Parathyroid adenoma (tissue), 2 donors: Measurements from ENCODE around the gene TNFSF18.
"Not testable (repeated sequence)": the region's sequence is repeated elsewhere in the genome, so short reads cannot be mapped to it uniquely, and the experiment has no call there.

Experiments used
- H2AFZ ChIP-seq: fragments of 300-600 bp; sonication (generic); one replicate; pipeline ENCODE4 v1.7.0; 2017; ENCODE audit warnings: antibody characterized with exemption, mild to moderate bottlenecking
- H3K27ac ChIP-seq: fragments of 300-600 bp; sonication (generic); one replicate; pipeline ENCODE4 v1.7.0; 2017
- H3K27me3 ChIP-seq: fragments of 300-600 bp; sonication (generic); one replicate; pipeline ENCODE4 v1.7.0; 2017; ENCODE audit warnings: low read length; ENCODE audit not compliant: control insufficient read depth, insufficient read depth
- H3K36me3 ChIP-seq: fragments of 300-600 bp; sonication (generic); one replicate; pipeline ENCODE4 v1.7.0; 2017; ENCODE audit warnings: low read length; ENCODE audit not compliant: control insufficient read depth, insufficient read depth
- H3K4me1 ChIP-seq: fragments of 300-600 bp; sonication (generic); one replicate; pipeline ENCODE4 v1.7.0; 2017; ENCODE audit warnings: control low read depth
- H3K4me2 ChIP-seq: fragments of 300-600 bp; sonication (generic); one replicate; pipeline ENCODE4 v1.7.0; 2017; ENCODE audit warnings: low read length
- H3K4me3 ChIP-seq: fragments of 300-600 bp; sonication (generic); one replicate; pipeline ENCODE4 v1.7.0; 2017; ENCODE audit warnings: low read depth, low read length
- H3K79me2 ChIP-seq: fragments of 300-600 bp; sonication (generic); one replicate; pipeline ENCODE4 v1.7.0; 2017; ENCODE audit warnings: control low read depth
- H3K9ac ChIP-seq: fragments of 300-600 bp; sonication (generic); one replicate; pipeline ENCODE4 v1.7.0; 2017; ENCODE audit warnings: mild to moderate bottlenecking
- H3K9me3 ChIP-seq: fragments of 300-600 bp; sonication (generic); one replicate; pipeline ENCODE4 v1.7.0; 2017; ENCODE audit warnings: low read length; ENCODE audit not compliant: control insufficient read depth
- CTCF ChIP-seq: fragments of 300-600 bp; sonication (generic); IDR thresholded peaks from one replicate; pipeline ENCODE4 v1.7.0; 2017; ENCODE audit warnings: antibody characterized with exemption, mild to moderate bottlenecking
- donor health status: primary hyperparathyroidism.

Gene TNFSF18

GRCh38 chr1:173094541-173094940 lies 43.8 kb upstream of the TNFSF18 start:
- Histone ChIP-seq H3K79me2 (no peaks in the 10 kb centered on the region), H3K27ac (no peak overlapping the region), H3K9ac (no peak overlapping the region), H3K27me3 (no peaks in the 10 kb centered on the region), H3K4me3 (no peak overlapping the region), H3K36me3 (no peaks in the 10 kb centered on the region), H3K9me3 (no peaks in the 10 kb centered on the region), H2AFZ (no peak overlapping the region), H3K4me2 (no peak overlapping the region), H3K4me1 (no peaks in the 10 kb centered on the region)
- TF ChIP-seq CTCF, result no peak

- Histone ChIP-seq H3K36me3 (no peaks in the 10 kb centered on the region), H3K9ac (no peak overlapping the region), H3K27me3 (no peaks in the 10 kb centered on the region), H3K27ac (no peak overlapping the region), H3K4me3 (no peak overlapping the region), H3K4me2 (no peak overlapping the region), H3K79me2 (no peaks in the 10 kb centered on the region), H2AFZ (no peak overlapping the region), H3K4me1 (no peaks in the 10 kb centered on the region), H3K9me3 (no peaks in the 10 kb centered on the region)
- no peak for TF ChIP-seq CTCF
Observed at GRCh38 chr1:173093691-173094445, 43.1 kb upstream of the TNFSF18 start.

GRCh38 chr1:173084292-173084691 lies 33.6 kb upstream of the TNFSF18 start:
- Histone ChIP-seq H3K36me3 (no peaks in the 10 kb centered on the region), H3K27me3 (no peaks in the 10 kb centered on the region), H3K4me1 (no peaks in the 10 kb centered on the region)

GRCh38 chr1:173082913-173083312 lies 32.2 kb upstream of the TNFSF18 start:
- Histone ChIP-seq H3K27me3 (no peaks in the 10 kb centered on the region), H3K36me3 (no peaks in the 10 kb centered on the region)

More at GRCh38 chr1:173084292-173084691, 33.6 kb upstream of the TNFSF18 start:
- H2AFZ ChIP-seq, result no peak overlapping the region
- no peak for TF ChIP-seq CTCF
- H3K79me2 ChIP-seq, result no peaks in the 10 kb centered on the region
- H3K9me3 ChIP-seq, result no peaks in the 10 kb centered on the region
- no peak overlapping the region for H3K4me3 ChIP-seq
- H3K27ac ChIP-seq, result no peak overlapping the region
- H3K4me2 ChIP-seq, result no peak overlapping the region
- no peak overlapping the region for H3K9ac ChIP-seq

GRCh38 chr1:173074217-173074616 lies 23.5 kb upstream of the TNFSF18 start:
- not testable (repeated sequence) for H3K4me2 ChIP-seq, H3K27me3 ChIP-seq, H3K27ac ChIP-seq, H3K4me1 ChIP-seq, H3K79me2 ChIP-seq, H3K4me3 ChIP-seq, H3K9me3 ChIP-seq, H3K36me3 ChIP-seq, H2AFZ ChIP-seq, H3K9ac ChIP-seq

More at GRCh38 chr1:173082913-173083312, 32.2 kb upstream of the TNFSF18 start:
- H3K4me1 ChIP-seq, result no peaks in the 10 kb centered on the region
- no peaks in the 10 kb centered on the region for H3K79me2 ChIP-seq
- no peak overlapping the region for H3K4me2 ChIP-seq
- H3K9ac ChIP-seq, result no peak overlapping the region
- H3K27ac ChIP-seq, result no peak overlapping the region
- no peak for TF ChIP-seq CTCF
- no peak overlapping the region for H2AFZ ChIP-seq
- H3K9me3 ChIP-seq, result no peaks in the 10 kb centered on the region
- H3K4me3 ChIP-seq, result no peak overlapping the region
